Peyer's patch (tissue), 4 donors: ENCODE measurements around the gene UST.

Experiments
- POLR2A ChIP-seq, 2 donors: fragments of 450-650 bp; IDR thresholded peaks; one replicate each; pipeline ENCODE4 v1.5.1; 2017; ENCODE audit warnings: antibody characterized with exemption in 2 of 2, mild to moderate bottlenecking in 2 of 2, moderate library complexity in 2 of 2
- TF ChIP-seq, protein P1 (sequence below), 6 experiments: fragments of 450-650 bp in 4 of 6; fragments of 200-600 bp in 2 of 6; sonication (generic) in 1 of 6; IDR thresholded peaks; one replicate each; pipeline ENCODE4 v1.5.1; 2017 to 2019; ENCODE audit warnings: antibody characterized with exemption in 6 of 6, mild to moderate bottlenecking in 3 of 6, moderate library complexity in 1 of 6

DNA sequence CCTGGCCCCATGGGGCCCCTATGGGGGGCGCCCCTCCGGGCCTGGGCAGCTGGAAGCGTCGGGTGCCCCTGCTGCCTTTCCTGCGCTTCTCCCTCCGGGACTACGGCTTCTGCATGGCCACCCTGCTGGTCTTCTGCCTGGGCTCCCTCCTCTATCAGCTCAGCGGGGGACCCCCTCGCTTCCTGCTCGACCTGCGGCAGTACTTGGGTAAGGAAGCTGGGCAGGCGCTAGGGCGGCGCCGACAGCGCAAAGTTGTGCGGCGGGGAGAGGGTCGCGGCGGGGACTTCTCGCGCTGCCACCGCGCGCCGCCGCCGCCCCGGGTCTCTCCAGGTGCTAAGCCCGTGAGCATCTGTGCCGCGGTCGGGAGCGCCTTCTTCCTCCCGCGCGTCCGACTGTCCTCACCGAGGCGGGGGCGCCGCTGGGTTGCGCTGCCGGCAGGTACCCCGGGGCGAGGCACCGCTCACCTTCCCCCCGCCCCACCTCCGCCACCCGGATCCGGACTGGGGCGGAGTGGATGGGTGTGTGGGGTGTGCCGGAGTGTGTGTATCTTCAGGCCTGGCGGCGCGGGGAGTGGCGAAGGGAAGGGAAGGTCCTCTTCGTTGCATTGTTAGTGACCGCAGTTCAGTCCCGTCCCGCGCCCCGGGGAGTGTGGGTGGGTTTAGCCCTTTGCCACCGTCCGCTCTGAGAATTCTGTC is 788 bp downstream of the UST start:
- TF ChIP-seq POLR2A (IDR thresholded peaks at IDR 0.05), result no peak
- TF ChIP-seq, protein P1, sequence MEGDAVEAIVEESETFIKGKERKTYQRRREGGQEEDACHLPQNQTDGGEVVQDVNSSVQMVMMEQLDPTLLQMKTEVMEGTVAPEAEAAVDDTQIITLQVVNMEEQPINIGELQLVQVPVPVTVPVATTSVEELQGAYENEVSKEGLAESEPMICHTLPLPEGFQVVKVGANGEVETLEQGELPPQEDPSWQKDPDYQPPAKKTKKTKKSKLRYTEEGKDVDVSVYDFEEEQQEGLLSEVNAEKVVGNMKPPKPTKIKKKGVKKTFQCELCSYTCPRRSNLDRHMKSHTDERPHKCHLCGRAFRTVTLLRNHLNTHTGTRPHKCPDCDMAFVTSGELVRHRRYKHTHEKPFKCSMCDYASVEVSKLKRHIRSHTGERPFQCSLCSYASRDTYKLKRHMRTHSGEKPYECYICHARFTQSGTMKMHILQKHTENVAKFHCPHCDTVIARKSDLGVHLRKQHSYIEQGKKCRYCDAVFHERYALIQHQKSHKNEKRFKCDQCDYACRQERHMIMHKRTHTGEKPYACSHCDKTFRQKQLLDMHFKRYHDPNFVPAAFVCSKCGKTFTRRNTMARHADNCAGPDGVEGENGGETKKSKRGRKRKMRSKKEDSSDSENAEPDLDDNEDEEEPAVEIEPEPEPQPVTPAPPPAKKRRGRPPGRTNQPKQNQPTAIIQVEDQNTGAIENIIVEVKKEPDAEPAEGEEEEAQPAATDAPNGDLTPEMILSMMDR (IDR thresholded peaks at IDR 0.05), result peak in 1 of 6 experiments; percentile 5
